HG03060 (cell line): ENCODE measurements around the gene FAM131A.

ENCODE experiments used
- ATAC-seq: cut with Tn5 transposase; IDR thresholded peaks from one replicate; pipeline ENCODE4 v1.9.1; 2021; ENCODE audit warnings: low read depth, moderate number of reproducible peaks; ENCODE audit not compliant: unreplicated experiment

Gene FAM131A

DNA sequence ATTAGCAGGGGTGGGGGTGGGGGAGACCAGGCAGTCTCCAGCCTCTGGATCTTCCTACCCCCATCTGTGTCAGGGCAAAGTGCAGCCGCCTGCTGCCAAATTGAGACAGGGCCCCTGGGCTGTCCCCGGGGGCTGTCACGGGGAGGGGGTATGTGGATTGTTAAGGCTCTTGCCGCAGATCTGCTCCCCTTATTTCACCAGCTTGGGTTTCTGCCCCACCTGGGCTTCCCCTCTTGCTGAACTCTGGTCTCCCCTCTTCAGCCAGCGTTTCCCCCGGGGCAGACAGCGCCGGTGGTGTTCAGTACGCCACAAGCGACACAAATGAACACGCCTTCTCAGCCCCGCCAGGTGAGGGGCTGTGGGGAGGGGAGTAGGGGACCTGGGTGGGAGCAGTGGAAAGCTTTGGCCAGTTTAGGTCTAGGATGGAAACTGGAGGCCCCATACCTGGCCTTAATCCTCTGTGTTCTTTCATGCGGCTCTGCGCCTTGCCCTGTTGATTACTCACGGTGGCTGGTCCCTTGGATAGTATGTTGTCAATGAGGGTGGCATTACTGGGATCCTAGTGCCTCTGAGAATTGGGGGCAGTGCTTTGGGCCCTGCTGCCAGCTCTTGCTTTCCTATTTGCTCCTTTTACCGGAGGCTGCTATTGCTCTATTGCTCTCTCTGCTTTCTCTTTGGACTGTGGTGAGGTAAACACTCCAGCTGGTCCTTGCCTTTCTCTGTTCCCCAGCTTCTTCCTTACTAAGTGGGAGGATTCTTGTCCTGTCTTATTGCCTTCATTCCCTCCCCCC, 21.3 kb upstream of the FAM131A start:
- no peak for ATAC-seq

DNA sequence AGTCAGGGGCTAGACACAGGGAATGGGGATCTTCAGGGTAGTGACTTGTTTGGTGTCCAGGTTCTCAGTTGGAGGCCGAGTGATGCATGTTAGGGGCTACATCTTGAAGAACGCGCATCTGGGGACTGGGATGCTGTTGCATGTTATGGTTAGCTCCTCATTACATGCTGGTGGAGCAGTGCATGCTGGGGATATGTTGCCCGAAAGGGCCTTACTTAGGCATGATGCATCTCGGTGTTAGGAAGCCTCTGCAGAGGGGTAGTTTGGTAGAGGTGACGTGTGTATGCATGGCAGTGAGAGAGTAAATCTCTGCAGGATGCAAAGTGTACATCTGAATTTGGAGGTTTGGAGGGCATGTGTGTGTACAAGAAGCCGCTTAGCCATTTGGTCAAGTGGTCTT, 20.6 kb upstream of the FAM131A start:
- no peak for ATAC-seq

GRCh38 chr3:184317201-184317600, 20.2 kb upstream of the FAM131A start:
- ATAC-seq = no peak

DNA sequence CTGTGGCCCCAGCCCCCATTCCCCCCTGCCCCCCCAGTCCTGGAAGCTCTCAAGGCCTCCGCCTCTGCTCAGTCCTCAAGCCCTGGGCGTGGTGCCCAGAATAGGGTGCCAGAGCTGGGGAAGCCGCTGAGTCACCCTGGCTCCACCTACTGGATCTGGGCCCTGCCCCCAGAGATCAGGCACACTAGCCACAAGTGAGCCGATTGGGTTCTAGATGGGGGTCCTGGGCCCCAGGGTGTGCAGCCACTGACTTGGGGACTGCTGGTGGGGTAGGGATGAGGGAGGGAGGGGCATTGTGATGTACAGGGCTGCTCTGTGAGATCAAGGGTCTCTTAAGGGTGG, 17.3 kb upstream of the FAM131A start:
- ATAC-seq = no peak

- ATAC-seq = no peak
Measured at GRCh38 chr3:184321666-184322065, 15.7 kb upstream of the FAM131A start.

DNA sequence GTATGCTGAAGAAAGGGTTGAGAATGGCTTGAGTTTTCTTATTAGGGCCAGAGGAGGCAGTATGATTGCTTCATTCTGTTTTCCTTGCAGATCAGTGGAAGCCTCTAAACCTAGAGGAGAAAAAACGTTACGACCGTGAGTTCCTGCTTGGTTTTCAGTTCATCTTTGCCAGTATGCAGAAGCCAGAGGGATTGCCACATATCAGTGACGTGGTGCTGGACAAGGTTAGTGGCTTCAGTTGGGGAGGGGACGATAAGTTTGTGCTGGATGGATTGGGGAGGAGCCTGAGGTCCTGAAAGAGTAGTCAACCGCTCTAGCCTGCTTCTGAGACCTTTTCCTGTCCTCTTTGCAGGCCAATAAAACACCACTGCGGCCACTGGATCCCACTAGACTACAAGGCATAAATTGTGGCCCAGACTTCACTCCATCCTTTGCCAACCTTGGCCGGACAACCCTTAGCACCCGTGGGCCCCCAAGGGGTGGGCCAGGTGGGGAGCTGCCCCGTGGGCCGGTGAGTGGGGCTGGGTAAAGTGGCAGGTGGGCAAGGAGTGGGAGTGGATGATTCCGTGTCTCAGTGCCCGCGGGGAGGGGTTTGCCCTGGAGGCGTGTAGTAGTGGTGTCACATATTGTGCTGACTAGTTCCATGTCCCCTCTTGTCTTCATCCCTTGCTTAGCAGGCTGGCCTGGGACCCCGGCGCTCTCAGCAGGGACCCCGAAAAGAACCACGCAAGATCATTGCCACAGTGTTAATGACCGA, 14.5 kb upstream of the FAM131A start:
- no peak for ATAC-seq

- no peak for ATAC-seq
Measured at GRCh38 chr3:184323696-184324095, 13.7 kb upstream of the FAM131A start.

- no peak for ATAC-seq
Measured at GRCh38 chr3:184325269-184325668, 12.1 kb upstream of the FAM131A start.

DNA sequence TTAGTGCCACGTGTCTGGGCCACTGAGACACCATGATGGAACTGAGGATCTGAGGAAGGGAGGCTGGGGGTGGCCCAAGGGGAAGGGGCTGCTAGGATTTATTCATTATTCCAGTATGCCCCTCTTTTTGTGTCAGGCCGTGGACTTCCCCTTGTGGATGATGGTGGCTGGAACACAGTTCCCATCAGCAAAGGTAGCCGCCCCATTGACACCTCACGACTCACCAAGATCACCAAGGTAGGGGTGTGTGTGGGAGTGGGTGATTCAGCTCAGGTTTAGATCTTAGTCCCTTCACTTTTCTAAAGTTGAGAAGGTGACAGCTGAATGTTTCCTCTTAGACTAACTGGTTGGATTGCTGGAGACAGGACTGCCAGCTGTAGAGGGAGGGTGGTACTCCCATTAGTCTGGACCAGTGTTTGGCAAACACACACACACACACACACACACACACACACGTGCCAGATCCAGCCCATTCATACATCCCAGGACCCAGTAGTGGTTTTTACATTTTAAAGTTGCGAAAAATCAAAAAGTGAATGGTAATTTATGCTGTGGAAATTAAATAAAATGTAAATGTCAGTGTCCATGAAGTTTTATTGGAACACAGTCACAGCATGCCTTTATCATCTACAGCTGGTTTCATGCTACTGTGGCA, 11.6 kb upstream of the FAM131A start:
- no peak for ATAC-seq

DNA sequence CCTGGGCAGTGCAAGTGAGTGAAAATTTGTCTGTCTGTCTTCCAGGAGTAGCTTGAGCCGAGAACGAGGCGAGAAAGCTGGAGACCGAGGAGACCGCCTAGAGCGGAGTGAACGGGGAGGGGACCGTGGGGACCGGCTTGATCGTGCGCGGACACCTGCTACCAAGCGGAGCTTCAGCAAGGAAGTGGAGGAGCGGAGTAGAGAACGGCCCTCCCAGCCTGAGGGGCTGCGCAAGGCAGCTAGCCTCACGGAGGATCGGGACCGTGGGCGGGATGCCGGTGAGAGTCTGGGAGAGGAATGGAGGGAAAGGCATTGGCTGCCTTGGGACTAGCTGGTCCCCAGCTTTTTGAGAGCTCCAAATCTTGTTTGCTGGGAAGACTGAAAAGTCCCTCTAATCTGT, 10.2 kb upstream of the FAM131A start:
- no peak for ATAC-seq

- no peak for ATAC-seq
Measured at GRCh38 chr3:184328516-184328915, 8.9 kb upstream of the FAM131A start.

DNA sequence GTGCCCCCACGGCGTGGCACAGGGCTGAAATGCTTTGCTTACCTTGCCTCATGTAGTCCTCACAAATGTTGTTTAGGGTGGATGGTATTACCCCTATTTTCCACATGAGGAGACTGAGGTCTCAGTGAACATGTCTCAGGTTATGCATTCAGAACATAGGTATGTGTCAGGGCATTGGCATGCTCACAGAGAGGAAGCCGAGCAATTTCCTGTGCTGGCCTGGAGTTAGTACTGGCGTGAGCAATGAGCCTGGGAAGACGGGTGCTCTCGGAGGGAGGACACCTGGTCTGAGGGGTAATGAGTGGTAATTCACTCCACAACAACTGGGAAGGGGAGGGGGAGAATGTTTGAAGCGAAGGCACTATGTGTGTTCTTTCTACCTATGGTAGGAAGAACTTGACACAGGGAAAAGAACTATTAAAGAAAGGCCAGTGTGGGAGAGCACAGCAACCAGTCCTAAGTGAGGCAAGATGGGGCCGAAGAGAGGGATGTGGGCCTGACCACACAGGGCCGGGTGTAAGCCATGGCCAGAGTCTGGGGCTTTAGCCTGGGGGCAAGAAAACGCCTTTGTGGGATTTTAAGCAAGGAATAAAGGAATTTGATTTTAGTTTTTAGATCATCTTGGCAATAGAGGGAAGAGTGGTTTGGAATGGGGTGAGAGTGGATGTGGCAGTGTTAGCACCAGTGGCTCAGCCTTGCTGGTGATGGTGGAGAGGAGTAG, 4.9 kb upstream of the FAM131A start:
- no peak for ATAC-seq

GRCh38 chr3:184333190-184333589, 4.2 kb upstream of the FAM131A start:
- ATAC-seq = no peak

GRCh38 chr3:184333700-184334099, 3.7 kb upstream of the FAM131A start:
- no peak for ATAC-seq

DNA sequence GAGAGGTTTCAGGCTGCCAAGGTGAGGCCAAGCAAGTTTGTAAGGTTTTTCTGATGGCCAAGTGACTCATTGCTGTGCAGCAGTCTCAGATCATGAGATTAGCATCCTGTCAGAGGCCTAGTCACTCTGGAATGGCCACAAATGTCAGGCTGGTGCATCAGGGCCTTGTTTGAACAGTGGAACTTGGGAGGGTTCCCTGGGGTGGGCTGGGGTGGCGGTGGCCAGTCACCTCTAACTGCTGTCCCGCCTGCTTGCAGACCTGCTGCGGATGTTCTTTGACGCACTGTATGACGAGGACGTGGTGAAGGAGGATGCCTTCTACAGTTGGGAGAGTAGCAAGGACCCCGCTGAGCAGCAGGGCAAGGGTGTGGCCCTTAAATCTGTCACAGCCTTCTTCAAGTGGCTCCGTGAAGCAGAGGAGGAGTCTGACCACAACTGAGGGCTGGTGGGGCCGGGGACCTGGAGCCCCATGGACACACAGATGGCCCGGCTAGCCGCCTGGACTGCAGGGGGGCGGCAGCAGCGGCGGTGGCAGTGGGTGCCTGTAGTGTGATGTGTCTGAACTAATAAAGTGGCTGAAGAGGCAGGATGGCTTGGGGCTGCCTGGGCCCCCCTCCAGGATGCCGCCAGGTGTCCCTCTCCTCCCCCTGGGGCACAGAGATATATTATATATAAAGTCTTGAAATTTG, 2.8 kb upstream of the FAM131A start:
- ATAC-seq = no peak

DNA sequence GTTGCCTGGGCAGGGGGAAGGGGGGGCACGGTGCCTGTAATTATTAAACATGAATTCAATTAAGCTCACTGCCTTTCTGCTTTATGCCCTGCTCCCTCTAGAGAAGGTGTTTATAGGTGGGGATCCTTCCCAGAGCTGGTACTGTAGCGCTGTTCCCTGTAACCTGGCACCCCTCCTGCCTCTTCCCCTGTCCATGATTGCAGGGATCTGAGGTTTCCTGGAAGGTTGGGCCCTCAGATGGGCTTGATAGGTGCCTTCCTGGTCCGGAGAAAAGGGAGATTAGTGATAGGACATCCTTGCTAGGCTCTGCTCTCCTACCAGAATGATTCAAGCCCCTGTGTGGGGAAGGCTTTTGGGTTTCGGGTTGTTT, 2.1 kb upstream of the FAM131A start:
- ATAC-seq = no peak

GRCh38 chr3:184335661-184336546, 1.5 kb upstream of the FAM131A start:
- no peak for ATAC-seq

DNA sequence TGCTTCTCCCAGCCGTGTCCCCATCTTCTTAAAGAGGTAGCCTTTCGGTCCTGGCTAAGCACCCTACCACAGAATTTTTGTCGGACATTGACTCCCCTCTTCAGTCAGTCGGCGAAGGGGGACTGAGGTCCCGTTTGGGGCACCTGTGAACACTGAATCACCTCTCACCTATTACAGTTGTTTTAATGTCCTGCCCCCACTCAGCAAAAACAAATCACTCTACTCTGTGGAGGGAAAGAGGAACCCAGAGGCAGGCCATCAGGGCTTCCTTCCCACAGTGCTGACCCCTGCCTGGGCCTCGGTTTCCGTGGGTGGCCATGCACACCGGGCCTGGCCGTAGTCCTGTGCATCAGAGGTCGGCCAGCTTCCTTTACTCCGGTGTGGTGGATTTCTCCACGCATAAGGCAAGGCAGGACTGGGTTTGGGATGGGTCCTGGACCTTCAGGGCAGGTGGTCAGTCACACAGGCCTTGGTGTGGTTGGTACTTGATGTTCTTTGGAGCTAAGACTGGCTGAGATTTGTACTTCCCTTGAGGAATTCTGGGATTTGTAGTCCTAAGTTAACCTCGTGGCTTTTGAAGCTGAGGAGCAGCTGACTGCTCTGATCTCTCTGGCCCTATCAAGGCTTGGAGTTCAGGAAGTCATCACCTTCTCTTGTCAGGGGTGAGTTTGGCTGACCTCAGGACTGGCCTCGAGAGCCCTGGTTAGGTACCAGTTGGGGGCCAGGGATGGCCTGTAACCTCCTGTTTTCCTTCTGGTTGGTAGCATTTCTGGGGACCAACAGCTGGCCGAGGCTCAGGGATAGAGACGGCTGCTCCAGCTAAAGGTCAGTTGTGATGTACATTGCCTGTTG, 627 bp upstream of the FAM131A start:
- no peak for ATAC-seq

GRCh38 chr3:184337981-184338380, 581 bp downstream of the FAM131A start:
- no peak for ATAC-seq
